Fibroblast of lung (primary cell): ENCODE results near the gene AP2A2. TPM values are rescaled to one million over a fixed set of nuclear protein-coding genes. Genes with fewer than 3 reads are reported as not detected.

Source experiments
- DNase-seq, 2 donors: peaks; one replicate each; pipeline versions ENCODE4 v3.0.0 to v3.0.0-alpha.2; 2010; ENCODE audit warnings: low read depth in 2 of 2
- H2AFZ ChIP-seq: 2 replicates; pipeline ENCODE4 v1.5.1; 2012; ENCODE audit warnings: low read length, control low read depth, inconsistent platforms
- H3K27ac ChIP-seq: 2 replicates; pipeline ENCODE4 v1.5.1; 2011; ENCODE audit warnings: low read length, control low read depth; ENCODE audit not compliant: insufficient read depth
- H3K27me3 ChIP-seq: 2 replicates; pipeline ENCODE4 v1.5.1; 2011; ENCODE audit warnings: mild to moderate bottlenecking, low read length; ENCODE audit not compliant: control insufficient read depth, insufficient read depth
- H3K36me3 ChIP-seq: 2 replicates; pipeline ENCODE4 v1.5.1; 2011; ENCODE audit warnings: low read length; ENCODE audit not compliant: control insufficient read depth, insufficient read depth
- H3K4me1 ChIP-seq: 2 replicates; pipeline ENCODE4 v1.5.1; 2011; ENCODE audit warnings: low read length; ENCODE audit not compliant: control insufficient read depth, insufficient read depth; ENCODE audit errors: extremely low read depth
- H3K4me2 ChIP-seq: 2 replicates; pipeline ENCODE4 v1.5.1; 2011; ENCODE audit warnings: low read length, control low read depth; ENCODE audit not compliant: insufficient read depth; ENCODE audit errors: extremely low read depth
- H3K4me3 ChIP-seq, 4 experiments: fragments of 200-600 bp in 1 of 4; sonication (generic) in 1 of 4; replicated peaks in 1 of 4; 2 replicates each; pipeline ENCODE4 v1.5.1; 2011 to 2016; ENCODE audit warnings: low read length in 4 of 4, low read depth in 3 of 4, mild to moderate bottlenecking in 3 of 4, control low read depth in 2 of 4, inconsistent platforms in 1 of 4, mixed read lengths in 1 of 4; ENCODE audit not compliant: insufficient read depth in 1 of 4; ENCODE audit errors: control extremely low read depth in 1 of 4
- H3K79me2 ChIP-seq: 2 replicates; pipeline ENCODE4 v1.5.1; 2012; ENCODE audit warnings: mild to moderate bottlenecking, low read length, inconsistent platforms; ENCODE audit not compliant: control insufficient read depth, insufficient read depth
- H3K9ac ChIP-seq: 2 replicates; pipeline ENCODE4 v1.5.1; 2011; ENCODE audit warnings: mild to moderate bottlenecking, low read length, control low read depth; ENCODE audit not compliant: insufficient read depth
- H3K9me3 ChIP-seq: 2 replicates; pipeline ENCODE4 v1.5.1; 2012; ENCODE audit warnings: low read depth, low read length; ENCODE audit not compliant: control insufficient read depth, insufficient read depth
- H4K20me1 ChIP-seq: 2 replicates; pipeline ENCODE4 v1.5.1; 2011; ENCODE audit warnings: low read length; ENCODE audit not compliant: control insufficient read depth, insufficient read depth; ENCODE audit errors: extremely low read depth
- EZH2 ChIP-seq: IDR thresholded peaks from 2 replicates; pipeline ENCODE4 v1.5.1; 2012; ENCODE audit warnings: low read length, control low read depth, mild to moderate bottlenecking; ENCODE audit errors: missing control alignments
- polyA plus RNA-seq, 2 donors: library from polyadenylated mRNA; depleted of rRNA in 1 of 2; stranded (reverse) in 1 of 2; unstranded in 1 of 2; fragments of >200 nt; gene quantifications; 2 replicates each; pipeline ENCODE4 v1.2.1, GENCODE V29; 2011 to 2012; ENCODE audit warnings: missing spikeins in 1 of 2
- total RNA-seq: library from RNA; depleted of rRNA; stranded (reverse); fragments of >200 nt; gene quantifications from 2 replicates; pipeline ENCODE4 v1.2.1, GENCODE V29; 2014
- TF ChIP-seq, protein P1 (sequence below), 2 donors: IDR thresholded peaks in 1 of 2; conservative IDR thresholded peaks in 1 of 2; 1 replicate in 1 of 2; 2 replicates in 1 of 2; pipeline ENCODE4 v1.5.1; 2011 to 2012; ENCODE audit warnings: low read length in 2 of 2, control low read depth in 1 of 2, inconsistent platforms in 1 of 2, low read depth in 1 of 2, mild to moderate bottlenecking in 1 of 2

AP2A2 gene
- total and polyA plus RNA-seq, 2 donors (not counting 1 experiment from before 2014, with no cell fraction given), result 21.6 to 46.1 TPM

DNA sequence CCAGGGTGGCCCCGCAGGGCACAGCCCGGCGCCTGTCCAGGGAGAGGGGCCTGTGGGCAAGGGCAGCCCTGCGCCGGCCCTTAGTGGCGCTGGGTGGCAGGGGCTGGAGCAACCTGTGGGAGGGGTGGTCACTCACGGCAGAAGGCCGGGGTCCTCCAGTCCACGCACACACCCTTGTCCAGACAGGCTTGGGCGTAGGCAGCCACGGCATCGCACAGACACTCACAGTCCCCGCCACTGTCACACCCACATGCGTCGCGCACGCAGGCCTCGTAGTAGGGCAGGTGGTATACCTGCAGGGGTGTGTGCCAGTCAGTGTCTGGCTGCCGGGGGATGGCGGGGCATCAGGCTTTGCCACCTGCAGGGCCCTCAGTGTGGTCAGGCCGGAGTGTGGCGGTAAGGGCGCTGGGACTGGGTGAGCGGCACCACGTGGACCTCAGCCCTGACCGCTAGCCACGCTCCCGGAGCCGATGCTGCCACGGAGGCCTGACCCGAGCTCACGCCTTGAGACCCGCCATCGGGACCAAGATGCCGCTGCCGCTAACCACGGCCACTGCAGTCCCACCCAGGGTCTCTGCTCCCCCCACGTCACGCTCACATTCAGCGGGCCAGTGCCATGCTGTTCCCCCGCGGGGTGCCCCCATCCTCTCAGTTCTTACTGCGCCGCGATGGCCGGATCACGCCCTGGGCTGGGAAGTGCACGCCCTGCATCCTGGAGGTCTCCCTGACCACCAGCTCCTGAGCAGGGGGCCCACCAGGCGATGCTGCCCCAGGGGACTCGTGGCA, 98.3 kb downstream of the AP2A2 start:
- TF ChIP-seq, protein P1, sequence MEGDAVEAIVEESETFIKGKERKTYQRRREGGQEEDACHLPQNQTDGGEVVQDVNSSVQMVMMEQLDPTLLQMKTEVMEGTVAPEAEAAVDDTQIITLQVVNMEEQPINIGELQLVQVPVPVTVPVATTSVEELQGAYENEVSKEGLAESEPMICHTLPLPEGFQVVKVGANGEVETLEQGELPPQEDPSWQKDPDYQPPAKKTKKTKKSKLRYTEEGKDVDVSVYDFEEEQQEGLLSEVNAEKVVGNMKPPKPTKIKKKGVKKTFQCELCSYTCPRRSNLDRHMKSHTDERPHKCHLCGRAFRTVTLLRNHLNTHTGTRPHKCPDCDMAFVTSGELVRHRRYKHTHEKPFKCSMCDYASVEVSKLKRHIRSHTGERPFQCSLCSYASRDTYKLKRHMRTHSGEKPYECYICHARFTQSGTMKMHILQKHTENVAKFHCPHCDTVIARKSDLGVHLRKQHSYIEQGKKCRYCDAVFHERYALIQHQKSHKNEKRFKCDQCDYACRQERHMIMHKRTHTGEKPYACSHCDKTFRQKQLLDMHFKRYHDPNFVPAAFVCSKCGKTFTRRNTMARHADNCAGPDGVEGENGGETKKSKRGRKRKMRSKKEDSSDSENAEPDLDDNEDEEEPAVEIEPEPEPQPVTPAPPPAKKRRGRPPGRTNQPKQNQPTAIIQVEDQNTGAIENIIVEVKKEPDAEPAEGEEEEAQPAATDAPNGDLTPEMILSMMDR (conservative IDR thresholded peaks at IDR 0.05 in 1 of 2, IDR thresholded peaks at IDR 0.05 in 1 of 2; ENCODE audit: low read depth in 1 of 2, low read length in 2 of 2), result no peak
- TF ChIP-seq EZH2, result no peak
- Histone ChIP-seq H3K79me2 (no peaks in the 10 kb centered on the region), H3K9ac (no peak overlapping the region), H3K4me1 (no peaks in the 10 kb centered on the region), H2AFZ (no peak overlapping the region), H3K4me3 (no peak overlapping the region), H3K27ac (no peak overlapping the region), H3K4me2 (no peak overlapping the region), H4K20me1 (no peaks in the 10 kb centered on the region), H3K27me3 (no peaks in the 10 kb centered on the region), H3K36me3 (no peaks in the 10 kb centered on the region), H3K9me3 (no peaks in the 10 kb centered on the region)
- no peak for DNase-seq

DNA sequence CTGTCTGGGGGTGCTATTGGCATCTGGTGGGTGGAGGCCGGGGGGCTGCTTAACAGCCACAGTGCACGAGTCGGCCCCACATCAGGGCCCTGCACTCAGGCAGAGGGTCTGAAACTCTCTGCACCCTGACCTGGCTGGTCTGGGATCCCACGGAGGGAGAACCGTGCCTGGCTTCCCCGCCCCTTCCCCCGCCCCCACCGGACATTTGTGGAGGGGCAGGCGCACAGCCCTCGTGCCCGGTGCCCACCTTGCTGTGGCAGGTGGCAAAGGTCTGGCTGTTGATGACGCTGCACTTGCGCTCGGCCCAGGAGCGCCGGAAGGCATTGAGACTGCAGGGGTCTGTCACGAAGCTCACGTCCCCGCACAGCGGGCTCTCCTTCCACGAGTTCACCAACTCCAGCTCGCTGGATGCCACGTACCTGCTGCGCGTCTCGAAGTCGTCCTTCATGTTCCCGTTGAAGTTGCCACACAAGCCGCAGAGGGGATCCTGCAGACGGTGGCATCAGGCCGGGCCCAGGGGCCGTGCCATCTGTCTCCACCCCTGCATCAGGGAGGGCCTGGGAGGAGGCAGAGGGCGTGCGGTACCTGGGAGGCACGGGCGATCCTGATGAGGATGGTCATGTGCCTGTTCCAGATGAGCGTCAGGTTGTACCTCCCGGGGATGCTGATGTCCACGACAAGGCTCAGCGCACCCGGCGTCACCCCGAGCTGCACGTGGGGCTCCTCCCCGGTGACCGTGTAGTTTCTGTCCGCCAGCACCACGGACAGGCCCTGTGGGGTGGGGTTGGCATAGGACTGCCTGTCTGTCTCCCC, 99.1 kb downstream of the AP2A2 start:
- no peaks in the 10 kb centered on the region for H4K20me1 ChIP-seq
- TF ChIP-seq, protein P1 (conservative IDR thresholded peaks at IDR 0.05 in 1 of 2, IDR thresholded peaks at IDR 0.05 in 1 of 2; ENCODE audit: low read depth in 1 of 2, low read length in 2 of 2), result no peak
- no peak for TF ChIP-seq EZH2
- H3K27ac ChIP-seq, result no peak overlapping the region
- H3K79me2 ChIP-seq, result no peaks in the 10 kb centered on the region
- H3K36me3 ChIP-seq, result no peaks in the 10 kb centered on the region
- H3K4me1 ChIP-seq, result no peaks in the 10 kb centered on the region
- H3K27me3 ChIP-seq, result no peaks in the 10 kb centered on the region
- H3K4me3 ChIP-seq, result no peak overlapping the region
- H3K9ac ChIP-seq, result no peak overlapping the region
- H3K4me2 ChIP-seq, result no peak overlapping the region
- H2AFZ ChIP-seq, result no peak overlapping the region
- H3K9me3 ChIP-seq, result no peaks in the 10 kb centered on the region
- DNase-seq, result no peak

DNA sequence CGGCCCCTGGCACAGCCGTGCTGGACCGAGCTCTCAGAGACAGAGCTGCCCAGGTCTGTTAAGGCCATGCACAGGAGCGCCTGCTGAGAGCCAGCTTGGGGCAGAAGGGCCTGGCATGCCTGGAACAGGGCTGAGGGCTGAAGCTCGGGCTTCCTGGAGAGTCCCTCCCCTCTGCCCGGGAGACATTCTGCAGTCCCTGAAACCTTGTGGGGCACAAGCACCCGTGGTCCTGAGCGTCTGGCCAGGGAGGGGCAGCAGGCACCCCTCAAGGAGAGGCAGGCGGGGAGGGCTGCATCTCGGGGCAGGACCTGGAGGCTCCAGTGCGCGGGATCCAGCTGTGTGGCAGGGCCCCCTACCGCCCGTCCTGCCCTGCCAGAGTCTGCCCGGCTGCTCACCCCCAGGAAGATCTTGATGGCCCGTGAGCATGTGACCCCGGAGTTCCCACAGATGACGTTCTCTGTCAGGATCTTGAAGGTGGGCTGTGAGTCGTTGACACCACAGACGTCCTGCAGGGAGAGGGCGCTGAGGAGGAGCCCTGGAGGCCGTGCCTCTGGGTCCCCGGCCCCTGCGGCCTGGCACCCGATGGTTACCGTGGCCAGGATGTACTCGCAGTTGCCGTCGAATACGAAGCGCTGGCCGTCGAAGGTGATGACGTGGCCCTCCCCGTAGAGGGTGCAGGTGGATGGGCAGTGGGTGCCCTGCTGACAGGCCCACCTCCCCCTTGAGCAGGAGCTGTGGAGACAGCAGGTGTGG, 99.9 kb downstream of the AP2A2 start:
- Histone ChIP-seq H2AFZ (no peak overlapping the region), H4K20me1 (no peaks in the 10 kb centered on the region), H3K9ac (no peak overlapping the region), H3K9me3 (no peaks in the 10 kb centered on the region), H3K36me3 (no peaks in the 10 kb centered on the region), H3K27ac (no peak overlapping the region), H3K27me3 (no peaks in the 10 kb centered on the region), H3K79me2 (no peaks in the 10 kb centered on the region), H3K4me2 (no peak overlapping the region), H3K4me3 (no peak overlapping the region), H3K4me1 (no peaks in the 10 kb centered on the region)
- no peak for TF ChIP-seq EZH2
- TF ChIP-seq, protein P1 (conservative IDR thresholded peaks at IDR 0.05 in 1 of 2, IDR thresholded peaks at IDR 0.05 in 1 of 2; ENCODE audit: low read depth in 1 of 2, low read length in 2 of 2), result no peak
- DNase-seq, result no peak
